Stimulated activated CD4-positive, alpha-beta T cell treated with anti-CD3 and anti-CD28 coated beads, Interleukin-2, amount 100 ng/mL, for 24 hours (primary cell): ENCODE results near the gene C3orf22.
"Not testable (repeated sequence)": the region's sequence is repeated elsewhere in the genome, so short reads cannot be mapped to it uniquely, and the experiment has no call there.

Source experiments
- DNase-seq, 2 donors: peaks; one replicate each; pipeline ENCODE4 v3.0.0-alpha.2; 2020

Gene C3orf22

GRCh38 chr3:126542340-126543241 lies 16.1 kb downstream of the C3orf22 start:
- DNase-seq, result no peak

- no peak for DNase-seq
These were observed 16.9 kb downstream of the C3orf22 start for GRCh38 chr3:126541628-126542339.

GRCh38 chr3:126540951-126541627 lies 17.6 kb downstream of the C3orf22 start:
- no peak for DNase-seq

GRCh38 chr3:126540342-126540849 lies 18.3 kb downstream of the C3orf22 start:
- no peak for DNase-seq

GRCh38 chr3:126539558-126540250 lies 19.0 kb downstream of the C3orf22 start:
- no peak for DNase-seq

GRCh38 chr3:126538966-126539365 lies 19.8 kb downstream of the C3orf22 start:
- DNase-seq, result no peak

- DNase-seq, result no peak
These were observed 20.4 kb downstream of the C3orf22 start for GRCh38 chr3:126538316-126538715.

- no peak for DNase-seq
These were observed 20.9 kb downstream of the C3orf22 start for GRCh38 chr3:126537730-126538281.

- DNase-seq, result no peak
These were observed 21.5 kb downstream of the C3orf22 start for GRCh38 chr3:126537116-126537729.

- no peak for DNase-seq
These were observed 22.6 kb downstream of the C3orf22 start for GRCh38 chr3:126536126-126536525.

- no peak for DNase-seq
These were observed 23.1 kb downstream of the C3orf22 start for GRCh38 chr3:126535636-126536035.

GRCh38 chr3:126534716-126535115 lies 24.0 kb downstream of the C3orf22 start:
- DNase-seq, result not testable (repeated sequence)

- no peak for DNase-seq
These were observed 25.2 kb downstream of the C3orf22 start for GRCh38 chr3:126533506-126533905.

GRCh38 chr3:126531051-126531330 lies 27.7 kb downstream of the C3orf22 start:
- no peak for DNase-seq

GRCh38 chr3:126530171-126531050 lies 28.3 kb downstream of the C3orf22 start:
- no peak for DNase-seq

- DNase-seq, result no peak
These were observed 29.1 kb downstream of the C3orf22 start for GRCh38 chr3:126529585-126530170.

GRCh38 chr3:126528800-126529541 lies 29.8 kb downstream of the C3orf22 start:
- DNase-seq, result no peak

GRCh38 chr3:126528419-126528799 lies 30.3 kb downstream of the C3orf22 start:
- no peak for DNase-seq

GRCh38 chr3:126527455-126528211 lies 31.1 kb downstream of the C3orf22 start:
- DNase-seq, result no peak
